ENCODE measurements around the gene GABRD.

Gene GABRD

DNA sequence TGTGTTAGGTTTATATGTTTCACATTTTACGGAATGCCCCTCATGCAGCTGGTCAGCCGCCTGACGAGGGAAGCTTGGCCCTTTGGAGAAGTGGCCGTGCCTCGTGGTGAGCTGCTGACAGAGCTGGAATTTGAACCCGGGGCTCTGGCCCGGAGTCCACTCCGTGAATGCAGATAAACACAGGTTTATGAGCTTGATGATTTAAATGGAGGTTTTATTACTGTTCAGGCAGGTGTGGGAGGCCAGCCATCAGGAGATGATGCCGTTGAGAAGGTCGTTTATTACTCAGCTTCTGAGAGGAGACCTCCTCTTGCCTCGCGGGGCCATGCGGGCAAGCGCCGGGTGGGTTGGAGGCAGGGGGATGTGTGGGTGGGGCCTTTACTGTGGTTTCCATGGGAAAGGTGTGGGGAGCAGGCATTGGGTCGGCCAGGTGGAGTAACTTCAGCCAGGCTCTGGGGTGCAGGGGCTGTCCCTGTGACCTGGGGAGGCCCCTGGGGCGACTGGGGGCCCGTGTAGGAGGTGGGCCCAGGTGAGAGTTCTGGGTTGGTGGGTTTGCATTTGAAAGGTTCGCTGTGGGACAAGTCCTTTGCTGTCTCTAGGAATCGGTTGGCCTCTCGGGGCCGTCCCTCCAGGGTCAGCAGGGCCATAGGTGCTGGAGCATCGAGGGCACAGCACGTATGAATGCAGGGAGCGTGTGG is 53.1 kb downstream of the GABRD start:
- TF ChIP-seq, protein P1, sequence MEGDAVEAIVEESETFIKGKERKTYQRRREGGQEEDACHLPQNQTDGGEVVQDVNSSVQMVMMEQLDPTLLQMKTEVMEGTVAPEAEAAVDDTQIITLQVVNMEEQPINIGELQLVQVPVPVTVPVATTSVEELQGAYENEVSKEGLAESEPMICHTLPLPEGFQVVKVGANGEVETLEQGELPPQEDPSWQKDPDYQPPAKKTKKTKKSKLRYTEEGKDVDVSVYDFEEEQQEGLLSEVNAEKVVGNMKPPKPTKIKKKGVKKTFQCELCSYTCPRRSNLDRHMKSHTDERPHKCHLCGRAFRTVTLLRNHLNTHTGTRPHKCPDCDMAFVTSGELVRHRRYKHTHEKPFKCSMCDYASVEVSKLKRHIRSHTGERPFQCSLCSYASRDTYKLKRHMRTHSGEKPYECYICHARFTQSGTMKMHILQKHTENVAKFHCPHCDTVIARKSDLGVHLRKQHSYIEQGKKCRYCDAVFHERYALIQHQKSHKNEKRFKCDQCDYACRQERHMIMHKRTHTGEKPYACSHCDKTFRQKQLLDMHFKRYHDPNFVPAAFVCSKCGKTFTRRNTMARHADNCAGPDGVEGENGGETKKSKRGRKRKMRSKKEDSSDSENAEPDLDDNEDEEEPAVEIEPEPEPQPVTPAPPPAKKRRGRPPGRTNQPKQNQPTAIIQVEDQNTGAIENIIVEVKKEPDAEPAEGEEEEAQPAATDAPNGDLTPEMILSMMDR (conservative IDR thresholded peaks at IDR 0.05; ENCODE audit: low read depth, low read length): no peak
- no peak for DNase-seq (ENCODE audit: low read depth)
- H3K4me3 ChIP-seq (ENCODE audit: low read depth, low read length): no peak overlapping the region

DNA sequence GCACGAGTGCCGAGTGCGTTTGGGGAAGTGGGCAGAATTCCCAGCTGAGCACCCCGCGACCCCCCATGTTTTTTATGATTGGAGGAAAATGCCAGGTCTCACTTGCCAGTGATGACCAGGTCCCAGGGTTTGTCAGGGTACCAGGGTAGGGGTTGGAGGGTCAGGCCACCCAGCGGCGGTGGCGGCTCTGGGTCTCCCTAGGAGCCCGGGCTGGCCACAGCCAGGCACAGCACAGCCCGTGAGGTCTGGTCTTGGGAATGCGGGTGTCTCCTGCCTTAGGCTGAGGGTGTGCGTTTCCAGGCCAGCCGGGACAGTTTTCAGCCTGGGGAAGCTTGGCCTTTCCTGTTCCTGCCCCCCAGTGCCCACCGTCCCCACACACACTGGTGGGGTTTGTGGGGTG is 53.7 kb downstream of the GABRD start:
- TF ChIP-seq, protein P1 (conservative IDR thresholded peaks at IDR 0.05; ENCODE audit: low read depth, low read length): no peak

DNA sequence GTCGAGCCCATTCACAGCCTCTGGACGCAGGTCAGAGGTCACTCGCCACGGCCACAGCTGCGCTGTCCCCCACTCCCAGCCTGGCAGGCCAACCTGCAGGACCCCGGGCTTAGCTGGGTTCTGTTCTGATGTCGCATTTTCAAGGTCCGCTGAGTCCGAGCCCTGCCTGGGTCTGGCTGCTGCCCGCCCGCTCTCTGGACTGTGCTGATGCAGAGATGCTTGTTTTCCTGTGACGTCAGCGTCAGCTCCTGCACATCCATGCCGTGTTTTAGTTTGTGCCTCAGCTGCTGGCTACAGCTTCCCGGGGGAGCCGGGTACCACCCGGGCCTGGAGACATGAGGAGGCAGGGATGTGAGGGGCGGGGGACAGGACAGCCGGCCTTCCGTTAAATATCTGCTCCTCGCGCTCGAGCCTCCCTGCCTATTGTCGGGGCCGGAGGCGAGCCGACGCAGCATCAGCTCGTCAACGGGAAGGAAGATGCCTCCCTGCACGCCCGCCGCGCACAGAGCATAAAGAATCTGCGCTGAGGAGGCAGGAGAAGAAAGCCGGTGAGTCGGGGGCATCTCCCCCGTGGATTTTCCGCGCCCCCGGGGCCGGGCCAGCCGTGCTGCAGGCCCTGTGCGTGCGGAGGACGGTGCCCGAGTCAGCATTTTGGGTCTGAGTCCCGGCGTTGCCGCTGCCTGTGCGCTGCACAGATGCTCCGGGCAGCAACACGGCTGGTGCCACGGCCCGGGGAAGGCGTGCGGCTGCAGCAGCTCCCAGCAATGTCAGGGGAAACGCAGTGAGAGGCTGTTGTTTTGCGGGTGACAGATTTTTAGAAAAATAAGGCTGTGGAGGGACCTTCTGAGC is 54.5 kb downstream of the GABRD start:
- H3K4me3 ChIP-seq (ENCODE audit: low read depth, low read length): peak overlapping the region; percentile 51
- TF ChIP-seq, protein P1 (conservative IDR thresholded peaks at IDR 0.05; ENCODE audit: low read depth, low read length): no peak
- DNase-seq (ENCODE audit: low read depth): peak; percentile 61

More for the DNA sequence above, 53.7 kb downstream of the GABRD start:
- no peak overlapping the region for H3K4me3 ChIP-seq (ENCODE audit: low read depth, low read length)
- DNase-seq (ENCODE audit: low read depth): no peak

DNA sequence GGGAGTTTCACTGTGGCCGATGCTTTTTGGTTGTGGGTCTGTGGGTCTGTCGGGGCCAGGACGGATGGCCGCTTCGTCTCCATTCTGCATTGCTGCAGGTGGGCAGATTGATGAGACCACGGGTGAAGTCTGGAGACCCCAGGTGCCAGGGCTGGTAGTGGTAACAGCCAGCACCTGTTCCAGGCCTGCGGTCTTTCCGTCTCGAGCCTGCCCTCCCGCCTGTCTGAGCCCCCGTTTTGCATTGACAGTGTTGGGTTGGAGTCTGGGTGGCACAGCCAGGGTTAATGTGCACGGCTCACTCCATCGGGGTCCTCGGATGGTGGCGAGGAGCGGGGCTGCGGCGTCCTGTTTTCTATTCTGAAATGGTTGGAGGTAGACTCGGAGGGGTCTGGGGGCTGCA is 55.3 kb downstream of the GABRD start:
- H3K4me3 ChIP-seq (ENCODE audit: low read depth, low read length): no peak overlapping the region
- DNase-seq (ENCODE audit: low read depth): no peak
- TF ChIP-seq, protein P1 (conservative IDR thresholded peaks at IDR 0.05; ENCODE audit: low read depth, low read length): no peak

DNA sequence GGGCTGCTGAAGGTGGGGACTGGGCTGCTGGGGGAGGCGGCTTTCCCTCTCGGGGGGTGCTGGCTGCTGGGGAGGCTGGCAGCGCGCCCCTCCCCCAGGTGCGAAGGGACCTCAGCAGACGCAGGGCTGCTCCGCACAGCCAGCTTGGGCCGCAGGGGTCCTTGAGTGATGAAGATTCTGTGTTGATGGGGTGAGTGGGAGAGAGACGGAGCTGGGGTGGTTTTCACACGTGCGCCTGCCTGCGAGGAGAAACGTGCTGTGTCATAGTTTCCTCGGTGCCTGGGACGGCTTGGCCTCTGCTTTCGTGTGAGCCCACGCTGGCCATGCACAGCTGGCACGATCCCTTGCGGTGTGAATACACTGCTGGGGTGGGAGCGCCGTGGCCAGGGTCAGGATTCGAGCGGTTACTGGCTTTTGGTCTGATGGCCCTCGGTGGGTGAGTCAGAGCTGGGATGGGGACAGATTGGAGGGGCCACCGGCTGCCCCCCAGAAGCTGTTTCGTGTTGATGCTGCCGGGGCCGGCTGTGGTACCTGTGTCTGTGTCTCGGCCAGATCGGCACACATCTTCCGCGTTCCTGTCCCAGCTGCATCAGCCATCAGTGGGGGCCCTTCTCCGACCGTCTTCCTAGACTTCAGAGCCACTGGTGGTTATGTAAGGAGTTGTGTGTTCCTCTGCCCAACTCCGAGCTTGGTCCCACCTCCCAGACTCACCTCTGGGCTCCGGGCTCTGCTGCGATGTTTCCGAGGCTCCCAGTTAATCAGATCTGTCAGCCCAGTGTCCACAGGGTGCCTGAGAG is 56.0 kb downstream of the GABRD start:
- TF ChIP-seq, protein P1 (conservative IDR thresholded peaks at IDR 0.05; ENCODE audit: low read depth, low read length): no peak
- no peak overlapping the region for H3K4me3 ChIP-seq (ENCODE audit: low read depth, low read length)
- DNase-seq (ENCODE audit: low read depth): no peak

DNA sequence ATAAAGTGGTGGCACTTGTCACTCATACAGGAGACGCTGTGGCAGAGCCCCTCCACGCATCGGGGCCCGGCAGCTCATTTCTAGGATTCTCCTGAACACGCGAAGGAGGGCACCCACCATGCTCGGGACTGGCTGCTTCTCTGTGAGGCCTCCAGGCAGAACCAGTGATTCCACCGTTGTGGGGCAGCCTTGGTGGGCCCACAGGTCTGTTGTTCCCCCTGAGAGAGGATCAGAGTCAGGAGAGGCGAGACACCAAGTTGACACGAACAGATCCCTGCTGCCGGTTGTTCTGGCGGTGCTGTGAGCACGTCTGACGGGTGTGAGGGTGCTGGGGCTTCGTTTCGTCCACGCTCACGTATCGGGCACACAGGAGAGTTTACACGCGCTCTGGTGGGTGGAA is 57.7 kb downstream of the GABRD start:
- DNase-seq (ENCODE audit: low read depth): no peak
- TF ChIP-seq, protein P1 (conservative IDR thresholded peaks at IDR 0.05; ENCODE audit: low read depth, low read length): no peak
- H3K4me3 ChIP-seq (ENCODE audit: low read depth, low read length): no peak overlapping the region

Data from choroid plexus epithelial cell (primary cell).